OCI-LY7 (cell line): ENCODE data around the gene ME1.

ENCODE experiments used
- CTCF ChIP-seq: fragments of 200-600 bp; sonication (generic); conservative IDR thresholded peaks from 2 replicates; pipeline ENCODE4 v1.5.1; 2014; ENCODE audit warnings: mild to moderate bottlenecking, antibody characterized with exemption, low read length, moderate library complexity, mixed read lengths
- EZH2phosphoT487 ChIP-seq: fragments of 200-600 bp; sonication (generic); IDR thresholded peaks from 2 replicates; pipeline ENCODE4 v1.6.1; 2018; ENCODE audit warnings: low read depth, borderline replicate concordance, mild to moderate bottlenecking, mixed run types, antibody characterized with exemption, low read length, moderate library complexity, mixed read lengths

- TF ChIP-seq CTCF (no peak), EZH2phosphoT487 (no peak)
Observed at GRCh38 chr6:83378621-83379388, 52.0 kb downstream of the ME1 start.
